K562 (cell line): ENCODE data around the gene CAPZB. TPM values are rescaled to one million over a fixed set of nuclear protein-coding genes. Genes with fewer than 3 reads are reported as not detected.

ENCODE experiments used
- CBFA2T3 ChIP-seq: fragments of 450-650 bp; IDR thresholded peaks from 2 replicates; pipeline ENCODE4 v1.6.1; 2017
- CHD4 ChIP-seq: fragments of 200-600 bp; sonication (generic); IDR thresholded peaks from 3 replicates; pipeline ENCODE4 v1.6.1; 2012; ENCODE audit warnings: low read depth, mild to moderate bottlenecking, mixed read lengths, low read length, inconsistent platforms; ENCODE audit not compliant: insufficient read depth, insufficient replicate concordance, poor library complexity, severe bottlenecking
- CTBP1 ChIP-seq: fragments of 450-650 bp; IDR thresholded peaks from 2 replicates; pipeline ENCODE4 v1.6.1; 2016; ENCODE audit warnings: borderline replicate concordance
- CTCF ChIP-seq, 3 experiments: IDR thresholded peaks in 2 of 3; conservative IDR thresholded peaks in 1 of 3; 2 replicates each; pipeline ENCODE4 v1.5.1; 2011 to 2012; ENCODE audit warnings: low read length in 3 of 3, mild to moderate bottlenecking in 3 of 3, control low read depth in 2 of 3, improper control_type of control experiment in 1 of 3, inconsistent platforms in 1 of 3, low read depth in 1 of 3, mixed read lengths in 1 of 3, moderate library complexity in 1 of 3; ENCODE audit not compliant: insufficient read depth in 2 of 3
- DPF2 ChIP-seq: fragments of 450-650 bp; IDR thresholded peaks from 2 replicates; pipeline ENCODE4 v1.6.1; 2016
- ETV5 ChIP-seq: sonication (generic); formaldehyde crosslinking; IDR thresholded peaks from 2 replicates; pipeline ENCODE4 v1.4.0; 2020; ENCODE audit warnings: low read depth, mild to moderate bottlenecking, missing genetic modification reagents
- GMEB1 ChIP-seq: fragments of 250-450 bp; sonication (Bioruptor Pico); IDR thresholded peaks from 2 replicates; pipeline ENCODE4 v1.4.0; 2020; ENCODE audit warnings: mild to moderate bottlenecking
- HMBOX1 ChIP-seq: sonication (generic); IDR thresholded peaks from 2 replicates; pipeline ENCODE4 v1.6.1; 2016
- KAT7 ChIP-seq: sonication (generic); formaldehyde crosslinking; IDR thresholded peaks from 2 replicates; pipeline ENCODE4 v1.8.0; 2022; ENCODE audit warnings: missing genetic modification reagents, mild to moderate bottlenecking, borderline replicate concordance
- KLF16 ChIP-seq: IDR thresholded peaks from 2 replicates; pipeline ENCODE4 v1.6.1; 2016; ENCODE audit warnings: antibody characterized with exemption
- MYC ChIP-seq, 2 experiments: fragments of 250-450 bp in 1 of 2; sonication (Bioruptor Pico) in 1 of 2; IDR thresholded peaks; 2 replicates each; pipeline versions ENCODE4 v1.5.1 to v1.6.1; 2012 to 2021; ENCODE audit warnings: low read depth in 2 of 2, borderline replicate concordance in 1 of 2, improper control_type of control experiment in 1 of 2, low read length in 1 of 2, mild to moderate bottlenecking in 1 of 2, moderate library complexity in 1 of 2
- NEUROD1 ChIP-seq: fragments of 150-350 bp; IDR thresholded peaks from 2 replicates; pipeline ENCODE4 v1.6.1; 2014; ENCODE audit warnings: borderline replicate concordance, low read length, low read depth; ENCODE audit not compliant: partially characterized antibody
- POLR3G ChIP-seq: IDR thresholded peaks from 2 replicates; pipeline ENCODE4 v1.6.1; 2011; ENCODE audit not compliant: insufficient read length, insufficient replicate concordance; ENCODE audit errors: extremely low read depth
- TBL1XR1 ChIP-seq, 2 experiments: IDR thresholded peaks; 2 replicates each; pipeline ENCODE4 v1.6.1; 2012; ENCODE audit warnings: improper control_type of control experiment in 2 of 2, low read length in 2 of 2, mild to moderate bottlenecking in 1 of 2
- UBTF ChIP-seq, 2 experiments: IDR thresholded peaks; 2 replicates each; pipeline ENCODE4 v1.6.1; 2012; ENCODE audit warnings: improper control_type of control experiment in 2 of 2, low read depth in 2 of 2, low read length in 2 of 2, borderline replicate concordance in 1 of 2
- VEZF1 ChIP-seq: fragments of 200-800 bp; sonication (Bioruptor generic); IDR thresholded peaks from 2 replicates; pipeline ENCODE4 v1.6.1; 2017; ENCODE audit warnings: missing genetic modification characterization, missing compliant biosample characterization
- ZBED1 ChIP-seq: IDR thresholded peaks from 2 replicates; pipeline ENCODE4 v1.6.1; 2014
- ZKSCAN8 ChIP-seq: fragments of 200-800 bp; sonication (Bioruptor generic); IDR thresholded peaks from 2 replicates; pipeline ENCODE4 v1.6.1; 2016; ENCODE audit warnings: missing genetic modification characterization, missing compliant biosample characterization
- ZNF316 ChIP-seq: fragments of 450-650 bp; IDR thresholded peaks from 2 replicates; pipeline ENCODE4 v1.6.1; 2016
- polyA plus RNA-seq, 8 experiments: library from polyadenylated mRNA; depleted of rRNA in 4 of 8; stranded (reverse) in 5 of 8; unstranded in 3 of 8; fragments of >200 nt; fragmentation: Nextera tagmentation in 2 of 8; fragmentation: Illumina TruSeq in 1 of 8; extraction: Ambion mirVana in 2 of 8; extraction: Trizol in 1 of 8; gene quantifications; 2 replicates each; pipeline versions ENCODE4 v1.2.1 to v1.2.3, GENCODE V29; 2011 to 2014; ENCODE audit warnings: inconsistent platforms in 1 of 8, missing spikeins in 1 of 8
- total RNA-seq, 7 experiments: library from RNA; depleted of rRNA in 6 of 7; stranded (reverse); fragments of >200 nt in 6 of 7; fragmentation: Illumina TruSeq in 2 of 7; extraction: Trizol in 2 of 7; gene quantifications; 2 replicates each; pipeline versions ENCODE4 v1.2.1 to v1.2.3, GENCODE V29; 2011 to 2021; ENCODE audit warnings: low replicate concordance in 1 of 7

The CAPZB gene
- total and polyA plus RNA-seq, 9 of the 15 experiments (the other 6 are each of a cell fraction or from before 2014, with no cell fraction given) = 57.6 to 297 (median 125) TPM

GRCh38 chr1:19325368-19325957 is 159.9 kb downstream of the CAPZB start (continued):
- TF ChIP-seq UBTF (IDR thresholded peaks at IDR 0.05; ENCODE audit: borderline replicate concordance in 1 of 2, low read depth in 2 of 2, low read length in 2 of 2) = peak; percentile 43 to 91; a peak in 3 of 4 replicates
- peak; percentile 98 for TF ChIP-seq VEZF1 (CRISPR knock-in tag)
- peak; percentile 39; the same call in 1 of the 2 replicates for TF ChIP-seq CTBP1
- TF ChIP-seq CHD4 = no peak
- no peak for TF ChIP-seq POLR3G
- peak; percentile 77 for TF ChIP-seq DPF2
- peak in 1 of 2 experiments; percentile 73; a peak in 2 of 4 replicates for TF ChIP-seq TBL1XR1 (IDR thresholded peaks at IDR 0.05; ENCODE audit: low read length in 2 of 2)
- TF ChIP-seq ZBED1 = peak; percentile 34; the same call in 1 of the 2 replicates
- peak; percentile 87 for TF ChIP-seq KLF16
- peak; percentile 56 for TF ChIP-seq ZNF316
- TF ChIP-seq KAT7 (CRISPR knock-in tag) = no peak
- 0 out of 2 replicates have a peak, but pooled peaks have one; percentile 39 for TF ChIP-seq ZKSCAN8 (CRISPR knock-in tag)
- TF ChIP-seq NEUROD1 = peak; percentile 42
- TF ChIP-seq CTCF (IDR thresholded peaks at IDR 0.05 in 2 of 3, conservative IDR thresholded peaks at IDR 0.05 in 1 of 3; ENCODE audit: insufficient read depth in 2 of 3, low read depth in 1 of 3, low read length in 3 of 3) = 0 out of 6 replicates have a peak, but pooled peaks of 1 of the 3 experiments have one; percentile 8
- 0 out of 2 replicates have a peak, but pooled peaks have one; percentile 21 for TF ChIP-seq MYC (IDR thresholded peaks at IDR 0.05; ENCODE audit: low read depth, low read length)
- TF ChIP-seq MYC (CRISPR knock-in tag; IDR thresholded peaks at IDR 0.05; ENCODE audit: borderline replicate concordance, low read depth) = no peak
- peak; percentile 90 for TF ChIP-seq CBFA2T3
- no peak for TF ChIP-seq GMEB1
- peak; percentile 57; the same call in 1 of the 2 replicates for TF ChIP-seq HMBOX1
- TF ChIP-seq ETV5 = peak; percentile 85
